ENCODE results near the gene TENM4.

- TF ChIP-seq POLR2AphosphoS5 (IDR thresholded peaks at IDR 0.05) (no peak), POLR2A (IDR thresholded peaks at IDR 0.05) (no peak)
Observed at GRCh38 chr11:79461666-79462645, 21.1 kb upstream of the TENM4 start.
